LHCN-M2 (cell line): ENCODE data around the gene ATG9B. TPM values are rescaled to one million over a fixed set of nuclear protein-coding genes. Genes with fewer than 3 reads are reported as not detected.

ENCODE experiments used
- DNase-seq: peaks from one replicate; pipeline ENCODE4 v3.0.0-alpha.2; 2012; ENCODE audit warnings: low read depth
- total RNA-seq: library from RNA; depleted of rRNA; stranded (reverse); fragments of >200 nt; gene quantifications from 2 replicates; pipeline ENCODE4 v1.2.3, GENCODE V29; 2014; rRNA removed

The ATG9B gene
- total RNA-seq, 1 experiment from 2014 or later, result 0.06 TPM

- DNase-seq, result no peak
Measured at GRCh38 chr7:150968056-150968733, 56.1 kb downstream of the ATG9B start.

- DNase-seq, result no peak
Measured at GRCh38 chr7:150967349-150967748, 56.9 kb downstream of the ATG9B start.

- no peak for DNase-seq
Measured at GRCh38 chr7:150966002-150966401, 58.3 kb downstream of the ATG9B start.

GRCh38 chr7:150965273-150965830, 58.9 kb downstream of the ATG9B start:
- no peak for DNase-seq

Other genes with a start within 250 kb of the ATG9B start
- gene TMEM176B, start 224.1 kb downstream of the ATG9B start, total RNA-seq, result not detected in 2 replicates
- not detected in 2 replicates for gene TMEM176A, start 223.7 kb downstream of the ATG9B start, total RNA-seq
- gene AOC1, start 172.0 kb downstream of the ATG9B start, total RNA-seq, result not detected in 2 replicates
- 0.11 TPM in 1 of 2 replicates, not detected in the other for gene KCNH2, start 46.2 kb downstream of the ATG9B start, total RNA-seq
- 0.13 TPM in 1 of 2 replicates, not detected in the other for gene NOS3, start 33.5 kb downstream of the ATG9B start, total RNA-seq
- 61.1 and 64.0 TPM in 2 replicates for gene ABCB8, start 4.0 kb upstream of the ATG9B start, total RNA-seq
- gene ASIC3, start 24.0 kb upstream of the ATG9B start, total RNA-seq, result 0.19 and 2.2 TPM in 2 replicates
- 47.1 and 47.4 TPM in 2 replicates for gene CDK5, start 33.4 kb upstream of the ATG9B start, total RNA-seq
- gene SLC4A2, start 35.1 kb upstream of the ATG9B start, total RNA-seq, result 274 and 291 TPM in 2 replicates
- gene FASTK, start 56.3 kb upstream of the ATG9B start, total RNA-seq, result 141 and 146 TPM in 2 replicates
- 60.9 and 61.5 TPM in 2 replicates for gene TMUB1, start 59.0 kb upstream of the ATG9B start, total RNA-seq
- gene AGAP3, start 62.0 kb upstream of the ATG9B start, total RNA-seq, result 52.8 and 53.4 TPM in 2 replicates
- not detected in 2 replicates for gene GBX1, start 143.2 kb upstream of the ATG9B start, total RNA-seq
- gene ASB10, start 162.8 kb upstream of the ATG9B start, total RNA-seq, result not detected in 2 replicates
- gene H2BK1, start 186.0 kb upstream of the ATG9B start, total RNA-seq, result not detected in 2 replicates
- gene ABCF2, start 202.7 kb upstream of the ATG9B start, total RNA-seq, result 111 and 115 TPM in 2 replicates
- gene CHPF2, start 208.0 kb upstream of the ATG9B start, total RNA-seq, result 123 and 133 TPM in 2 replicates
- 150 and 161 TPM in 2 replicates for gene SMARCD3, start 224.2 kb upstream of the ATG9B start, total RNA-seq